ENCODE results near the gene NIPAL3. TPM values are rescaled to one million over a fixed set of nuclear protein-coding genes. Genes with fewer than 3 reads are reported as not detected.

The NIPAL3 gene
- polyA plus RNA-seq, 1 donor from 2014 or later = 9.6 TPM

DNA sequence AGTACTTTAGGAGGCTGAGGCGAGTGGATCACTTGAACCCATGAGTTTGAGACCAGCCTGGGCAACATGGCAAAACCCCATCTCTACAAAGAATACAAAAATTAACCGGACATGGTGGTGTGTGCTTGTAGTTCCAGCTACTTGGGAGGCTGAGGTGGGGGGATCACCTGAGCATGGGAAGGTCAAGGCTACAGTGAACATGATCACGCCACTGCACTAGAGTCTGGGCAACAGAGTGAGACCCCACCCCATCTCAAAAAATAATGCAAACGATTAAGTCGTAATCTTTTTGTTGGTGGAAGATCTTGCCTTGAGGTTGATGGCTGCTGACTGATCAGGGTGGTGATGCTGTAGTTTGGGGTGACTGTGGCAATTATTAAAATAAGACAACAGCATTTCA, 93.3 kb downstream of the NIPAL3 start:
- Histone ChIP-seq H3K4me3 (ENCODE audit: low read length) (no peak overlapping the region), H3K9ac (ENCODE audit: low read length) (no peak overlapping the region), H4K20me1 (ENCODE audit: insufficient read depth) (no peaks in the 10 kb centered on the region), H3K79me2 (replicated peaks; ENCODE audit: insufficient read depth, low read length) (no peaks in the 10 kb centered on the region), H3K27me3 (ENCODE audit: insufficient read depth, low read depth, low read length) (peaks cover 2% of the 10 kb centered on the region), H3K27ac (ENCODE audit: low read length) (no peak overlapping the region), H2AFZ (ENCODE audit: low read depth, low read length) (no peak overlapping the region), H3K9me2 (ENCODE audit: insufficient read depth, low read length) (no peaks in the 10 kb centered on the region), H3K9me3 (ENCODE audit: low read length) (no peaks in the 10 kb centered on the region), H3K4me2 (ENCODE audit: low read length) (no peak overlapping the region), H3F3A (ENCODE audit: insufficient read depth, low read length, poor library complexity, severe bottlenecking) (no peaks in the 10 kb centered on the region), H3K36me3 (ENCODE audit: insufficient read depth, low read length) (no peaks in the 10 kb centered on the region)
- TF ChIP-seq REST (IDR thresholded peaks at IDR 0.05; ENCODE audit: borderline replicate concordance) = no peak
- no peak for TF ChIP-seq EZH2 (IDR thresholded peaks at IDR 0.05; ENCODE audit: borderline replicate concordance, insufficient read depth, low read length, poor library complexity, severe bottlenecking)
- TF ChIP-seq SMC3 (conservative IDR thresholded peaks at IDR 0.05; ENCODE audit: poor library complexity) = no peak
- TF ChIP-seq EP300 (conservative IDR thresholded peaks at IDR 0.05; ENCODE audit: poor library complexity, severe bottlenecking) = no peak
- no peak for TF ChIP-seq POLR2AphosphoS5 (IDR thresholded peaks at IDR 0.05)
- no peak for TF ChIP-seq RAD21 (conservative IDR thresholded peaks at IDR 0.05)
- TF ChIP-seq MXI1 (conservative IDR thresholded peaks at IDR 0.05; ENCODE audit: poor library complexity, severe bottlenecking) = no peak
- TF ChIP-seq, protein P1, sequence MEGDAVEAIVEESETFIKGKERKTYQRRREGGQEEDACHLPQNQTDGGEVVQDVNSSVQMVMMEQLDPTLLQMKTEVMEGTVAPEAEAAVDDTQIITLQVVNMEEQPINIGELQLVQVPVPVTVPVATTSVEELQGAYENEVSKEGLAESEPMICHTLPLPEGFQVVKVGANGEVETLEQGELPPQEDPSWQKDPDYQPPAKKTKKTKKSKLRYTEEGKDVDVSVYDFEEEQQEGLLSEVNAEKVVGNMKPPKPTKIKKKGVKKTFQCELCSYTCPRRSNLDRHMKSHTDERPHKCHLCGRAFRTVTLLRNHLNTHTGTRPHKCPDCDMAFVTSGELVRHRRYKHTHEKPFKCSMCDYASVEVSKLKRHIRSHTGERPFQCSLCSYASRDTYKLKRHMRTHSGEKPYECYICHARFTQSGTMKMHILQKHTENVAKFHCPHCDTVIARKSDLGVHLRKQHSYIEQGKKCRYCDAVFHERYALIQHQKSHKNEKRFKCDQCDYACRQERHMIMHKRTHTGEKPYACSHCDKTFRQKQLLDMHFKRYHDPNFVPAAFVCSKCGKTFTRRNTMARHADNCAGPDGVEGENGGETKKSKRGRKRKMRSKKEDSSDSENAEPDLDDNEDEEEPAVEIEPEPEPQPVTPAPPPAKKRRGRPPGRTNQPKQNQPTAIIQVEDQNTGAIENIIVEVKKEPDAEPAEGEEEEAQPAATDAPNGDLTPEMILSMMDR (IDR thresholded peaks at IDR 0.05; ENCODE audit: poor library complexity, severe bottlenecking) = no peak
- no peak for TF ChIP-seq TAF1 (IDR thresholded peaks at IDR 0.05; ENCODE audit: low read depth)

GRCh38 chr1:24513706-24514105, 98.1 kb downstream of the NIPAL3 start:
- no peaks in the 10 kb centered on the region for H3K9me3 ChIP-seq (ENCODE audit: low read length)

More at GRCh38 chr1:24513706-24514105, 98.1 kb downstream of the NIPAL3 start:
- Histone ChIP-seq H3K27me3 (ENCODE audit: insufficient read depth, low read depth, low read length) (no peaks in the 10 kb centered on the region), H3K9me2 (ENCODE audit: insufficient read depth, low read length) (no peaks in the 10 kb centered on the region), H3K9ac (ENCODE audit: low read length) (no peak overlapping the region), H4K20me1 (ENCODE audit: insufficient read depth) (no peaks in the 10 kb centered on the region), H3K79me2 (replicated peaks; ENCODE audit: insufficient read depth, low read length) (no peaks in the 10 kb centered on the region), H3K4me3 (ENCODE audit: low read length) (no peak overlapping the region), H2AFZ (ENCODE audit: low read depth, low read length) (no peak overlapping the region), H3K4me2 (ENCODE audit: low read length) (no peak overlapping the region), H3K27ac (ENCODE audit: low read length) (no peak overlapping the region), H3K36me3 (ENCODE audit: insufficient read depth, low read length) (no peaks in the 10 kb centered on the region), H3F3A (ENCODE audit: insufficient read depth, low read length, poor library complexity, severe bottlenecking) (no peaks in the 10 kb centered on the region)
- no peak for TF ChIP-seq REST (IDR thresholded peaks at IDR 0.05; ENCODE audit: borderline replicate concordance)
- TF ChIP-seq TAF1 (IDR thresholded peaks at IDR 0.05; ENCODE audit: low read depth) = no peak
